ENCODE results near the gene RGS7. TPM values are rescaled to one million over a fixed set of nuclear protein-coding genes. Genes with fewer than 3 reads are reported as not detected.

The RGS7 gene
- polyA plus RNA-seq, 1 donor from 2014 or later, result 24.2 TPM

DNA sequence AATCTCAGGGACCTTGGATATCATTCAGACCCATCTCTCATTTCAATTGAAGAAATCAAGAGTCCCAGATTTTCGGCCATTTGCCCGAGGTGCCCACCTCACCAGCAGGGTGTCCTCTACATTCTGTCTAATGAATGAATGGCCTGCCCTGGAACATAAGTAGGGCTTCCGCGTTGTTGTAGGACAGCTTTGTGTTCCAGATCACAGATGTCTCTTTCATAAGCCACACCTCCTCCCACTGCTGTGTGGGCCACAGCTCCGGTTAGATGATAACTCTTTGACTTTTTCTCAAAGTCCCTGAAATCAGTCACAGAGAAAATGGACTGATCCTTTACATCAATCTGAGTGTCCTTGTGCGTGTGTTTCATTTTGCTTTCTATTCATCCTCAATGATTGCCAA, 144.4 kb downstream of the RGS7 start:
- Histone ChIP-seq H3K9me2 (ENCODE audit: insufficient read depth, low read length) (no peaks in the 10 kb centered on the region), H3K36me3 (ENCODE audit: insufficient read depth, low read length) (no peaks in the 10 kb centered on the region), H3F3A (ENCODE audit: insufficient read depth, low read length, poor library complexity, severe bottlenecking) (no peaks in the 10 kb centered on the region), H3K4me2 (ENCODE audit: low read length) (no peak overlapping the region), H3K27me3 (ENCODE audit: insufficient read depth, low read depth, low read length) (no peaks in the 10 kb centered on the region), H4K20me1 (ENCODE audit: insufficient read depth) (no peaks in the 10 kb centered on the region), H3K9ac (ENCODE audit: low read length) (no peak overlapping the region), H3K27ac (ENCODE audit: low read length) (no peak overlapping the region), H2AFZ (ENCODE audit: low read depth, low read length) (no peak overlapping the region), H3K79me2 (replicated peaks; ENCODE audit: insufficient read depth, low read length) (no peaks in the 10 kb centered on the region), H3K4me3 (ENCODE audit: low read length) (no peak overlapping the region), H3K9me3 (ENCODE audit: low read length) (no peaks in the 10 kb centered on the region)
- TF ChIP-seq, protein P1, sequence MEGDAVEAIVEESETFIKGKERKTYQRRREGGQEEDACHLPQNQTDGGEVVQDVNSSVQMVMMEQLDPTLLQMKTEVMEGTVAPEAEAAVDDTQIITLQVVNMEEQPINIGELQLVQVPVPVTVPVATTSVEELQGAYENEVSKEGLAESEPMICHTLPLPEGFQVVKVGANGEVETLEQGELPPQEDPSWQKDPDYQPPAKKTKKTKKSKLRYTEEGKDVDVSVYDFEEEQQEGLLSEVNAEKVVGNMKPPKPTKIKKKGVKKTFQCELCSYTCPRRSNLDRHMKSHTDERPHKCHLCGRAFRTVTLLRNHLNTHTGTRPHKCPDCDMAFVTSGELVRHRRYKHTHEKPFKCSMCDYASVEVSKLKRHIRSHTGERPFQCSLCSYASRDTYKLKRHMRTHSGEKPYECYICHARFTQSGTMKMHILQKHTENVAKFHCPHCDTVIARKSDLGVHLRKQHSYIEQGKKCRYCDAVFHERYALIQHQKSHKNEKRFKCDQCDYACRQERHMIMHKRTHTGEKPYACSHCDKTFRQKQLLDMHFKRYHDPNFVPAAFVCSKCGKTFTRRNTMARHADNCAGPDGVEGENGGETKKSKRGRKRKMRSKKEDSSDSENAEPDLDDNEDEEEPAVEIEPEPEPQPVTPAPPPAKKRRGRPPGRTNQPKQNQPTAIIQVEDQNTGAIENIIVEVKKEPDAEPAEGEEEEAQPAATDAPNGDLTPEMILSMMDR (IDR thresholded peaks at IDR 0.05; ENCODE audit: poor library complexity, severe bottlenecking), result no peak
- TF ChIP-seq MXI1 (conservative IDR thresholded peaks at IDR 0.05; ENCODE audit: poor library complexity, severe bottlenecking), result no peak
- no peak for TF ChIP-seq SMC3 (conservative IDR thresholded peaks at IDR 0.05; ENCODE audit: poor library complexity)
- TF ChIP-seq RAD21 (conservative IDR thresholded peaks at IDR 0.05), result no peak
- TF ChIP-seq EZH2 (IDR thresholded peaks at IDR 0.05; ENCODE audit: borderline replicate concordance, insufficient read depth, low read length, poor library complexity, severe bottlenecking), result no peak
- no peak for TF ChIP-seq EP300 (conservative IDR thresholded peaks at IDR 0.05; ENCODE audit: poor library complexity, severe bottlenecking)
- TF ChIP-seq, protein P2, sequence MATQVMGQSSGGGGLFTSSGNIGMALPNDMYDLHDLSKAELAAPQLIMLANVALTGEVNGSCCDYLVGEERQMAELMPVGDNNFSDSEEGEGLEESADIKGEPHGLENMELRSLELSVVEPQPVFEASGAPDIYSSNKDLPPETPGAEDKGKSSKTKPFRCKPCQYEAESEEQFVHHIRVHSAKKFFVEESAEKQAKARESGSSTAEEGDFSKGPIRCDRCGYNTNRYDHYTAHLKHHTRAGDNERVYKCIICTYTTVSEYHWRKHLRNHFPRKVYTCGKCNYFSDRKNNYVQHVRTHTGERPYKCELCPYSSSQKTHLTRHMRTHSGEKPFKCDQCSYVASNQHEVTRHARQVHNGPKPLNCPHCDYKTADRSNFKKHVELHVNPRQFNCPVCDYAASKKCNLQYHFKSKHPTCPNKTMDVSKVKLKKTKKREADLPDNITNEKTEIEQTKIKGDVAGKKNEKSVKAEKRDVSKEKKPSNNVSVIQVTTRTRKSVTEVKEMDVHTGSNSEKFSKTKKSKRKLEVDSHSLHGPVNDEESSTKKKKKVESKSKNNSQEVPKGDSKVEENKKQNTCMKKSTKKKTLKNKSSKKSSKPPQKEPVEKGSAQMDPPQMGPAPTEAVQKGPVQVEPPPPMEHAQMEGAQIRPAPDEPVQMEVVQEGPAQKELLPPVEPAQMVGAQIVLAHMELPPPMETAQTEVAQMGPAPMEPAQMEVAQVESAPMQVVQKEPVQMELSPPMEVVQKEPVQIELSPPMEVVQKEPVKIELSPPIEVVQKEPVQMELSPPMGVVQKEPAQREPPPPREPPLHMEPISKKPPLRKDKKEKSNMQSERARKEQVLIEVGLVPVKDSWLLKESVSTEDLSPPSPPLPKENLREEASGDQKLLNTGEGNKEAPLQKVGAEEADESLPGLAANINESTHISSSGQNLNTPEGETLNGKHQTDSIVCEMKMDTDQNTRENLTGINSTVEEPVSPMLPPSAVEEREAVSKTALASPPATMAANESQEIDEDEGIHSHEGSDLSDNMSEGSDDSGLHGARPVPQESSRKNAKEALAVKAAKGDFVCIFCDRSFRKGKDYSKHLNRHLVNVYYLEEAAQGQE (IDR thresholded peaks at IDR 0.05; ENCODE audit: borderline replicate concordance), result no peak
- no peak for TF ChIP-seq POLR2AphosphoS5 (IDR thresholded peaks at IDR 0.05)
- TF ChIP-seq TAF1 (IDR thresholded peaks at IDR 0.05; ENCODE audit: low read depth), result no peak

DNA sequence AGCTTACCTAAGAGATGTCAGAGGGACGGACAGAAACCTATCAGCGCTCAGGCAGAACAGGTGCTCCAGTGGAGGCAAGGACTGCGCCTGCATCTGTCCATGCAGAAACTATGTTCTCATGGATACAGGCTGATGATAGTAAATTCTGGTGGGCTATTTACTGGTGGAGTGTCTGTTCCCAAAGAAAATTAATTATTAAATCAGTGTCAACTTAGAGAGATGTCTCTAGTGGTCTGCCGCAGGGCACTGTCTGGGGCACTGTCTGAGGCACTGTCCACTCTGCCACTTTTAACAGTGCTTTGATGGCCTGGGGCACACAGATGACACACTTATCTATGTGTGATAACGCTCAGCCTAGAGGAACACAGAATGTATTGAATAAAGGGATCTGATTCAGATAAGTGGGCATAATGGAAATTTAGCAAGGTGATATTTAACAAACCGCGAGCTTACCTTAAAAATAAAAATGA, 148.1 kb downstream of the RGS7 start:
- no peak overlapping the region for H2AFZ ChIP-seq (ENCODE audit: low read depth, low read length)
- no peak overlapping the region for H3K4me3 ChIP-seq (ENCODE audit: low read length)
- no peaks in the 10 kb centered on the region for H3K27me3 ChIP-seq (ENCODE audit: insufficient read depth, low read depth, low read length)
- H3K36me3 ChIP-seq (ENCODE audit: insufficient read depth, low read length), result no peaks in the 10 kb centered on the region
- H3K9me2 ChIP-seq (ENCODE audit: insufficient read depth, low read length), result no peaks in the 10 kb centered on the region
- no peak for TF ChIP-seq EZH2 (IDR thresholded peaks at IDR 0.05; ENCODE audit: borderline replicate concordance, insufficient read depth, low read length, poor library complexity, severe bottlenecking)
- TF ChIP-seq EP300 (conservative IDR thresholded peaks at IDR 0.05; ENCODE audit: poor library complexity, severe bottlenecking), result no peak
- TF ChIP-seq SMC3 (conservative IDR thresholded peaks at IDR 0.05; ENCODE audit: poor library complexity), result no peak
- no peak for TF ChIP-seq RAD21 (conservative IDR thresholded peaks at IDR 0.05)
- H3K79me2 ChIP-seq (replicated peaks; ENCODE audit: insufficient read depth, low read length), result no peaks in the 10 kb centered on the region
- H3K27ac ChIP-seq (ENCODE audit: low read length), result no peak overlapping the region
- H3K4me2 ChIP-seq (ENCODE audit: low read length), result no peak overlapping the region
- no peak overlapping the region for H3K9ac ChIP-seq (ENCODE audit: low read length)
- H4K20me1 ChIP-seq (ENCODE audit: insufficient read depth), result no peaks in the 10 kb centered on the region
- H3F3A ChIP-seq (ENCODE audit: insufficient read depth, low read length, poor library complexity, severe bottlenecking), result no peaks in the 10 kb centered on the region
- no peaks in the 10 kb centered on the region for H3K9me3 ChIP-seq (ENCODE audit: low read length)
